GM19043 (cell line): ENCODE data around the gene SIRT1.
"Not testable (repeated sequence)": the region's sequence is repeated elsewhere in the genome, so short reads cannot be mapped to it uniquely, and the experiment has no call there.

Source experiments
- ATAC-seq: cut with Tn5 transposase; IDR thresholded peaks from one replicate; pipeline ENCODE4 v1.9.1; 2021; ENCODE audit warnings: low read depth; ENCODE audit not compliant: unreplicated experiment

SIRT1 gene

DNA sequence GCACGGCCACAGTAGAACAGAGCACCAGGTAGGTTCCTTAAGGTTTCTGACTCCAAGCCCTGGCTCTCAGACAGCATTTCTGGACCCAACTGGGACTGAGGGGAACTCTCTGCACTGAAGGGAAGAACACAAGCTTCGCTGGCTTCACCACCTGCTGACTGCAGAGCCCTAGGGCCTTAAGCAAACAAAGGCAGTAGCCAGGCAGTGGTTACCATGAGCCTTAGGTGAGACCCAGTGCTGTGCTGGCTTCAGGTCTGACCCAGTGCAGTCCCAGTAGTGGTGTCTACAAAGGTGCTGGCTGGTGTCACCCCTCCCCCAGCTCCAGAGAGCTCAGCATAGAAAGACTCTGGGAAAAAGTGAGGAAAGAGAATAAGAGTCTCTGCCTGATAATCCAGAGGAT is 59.5 kb downstream of the SIRT1 start:
- ATAC-seq, result no peak

DNA sequence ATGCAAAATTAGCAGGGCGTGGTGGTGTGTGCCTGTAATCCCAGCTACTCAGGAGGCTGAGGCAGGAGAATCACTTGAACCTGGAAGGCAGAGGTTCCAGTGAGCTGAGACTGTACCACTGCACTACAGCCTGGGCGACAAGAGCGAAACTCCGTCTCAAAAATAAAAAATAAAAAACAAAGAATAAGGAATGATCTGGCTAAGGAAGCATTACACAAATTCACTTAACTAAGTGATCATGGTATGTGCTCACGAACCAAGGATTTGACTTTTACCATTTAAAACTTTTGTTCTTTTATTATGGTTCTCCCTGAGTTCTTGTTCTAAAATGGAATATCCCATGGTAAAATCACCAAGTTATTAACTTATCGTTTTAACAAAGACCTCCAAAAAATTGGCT is 71.2 kb downstream of the SIRT1 start:
- ATAC-seq, result no peak

DNA sequence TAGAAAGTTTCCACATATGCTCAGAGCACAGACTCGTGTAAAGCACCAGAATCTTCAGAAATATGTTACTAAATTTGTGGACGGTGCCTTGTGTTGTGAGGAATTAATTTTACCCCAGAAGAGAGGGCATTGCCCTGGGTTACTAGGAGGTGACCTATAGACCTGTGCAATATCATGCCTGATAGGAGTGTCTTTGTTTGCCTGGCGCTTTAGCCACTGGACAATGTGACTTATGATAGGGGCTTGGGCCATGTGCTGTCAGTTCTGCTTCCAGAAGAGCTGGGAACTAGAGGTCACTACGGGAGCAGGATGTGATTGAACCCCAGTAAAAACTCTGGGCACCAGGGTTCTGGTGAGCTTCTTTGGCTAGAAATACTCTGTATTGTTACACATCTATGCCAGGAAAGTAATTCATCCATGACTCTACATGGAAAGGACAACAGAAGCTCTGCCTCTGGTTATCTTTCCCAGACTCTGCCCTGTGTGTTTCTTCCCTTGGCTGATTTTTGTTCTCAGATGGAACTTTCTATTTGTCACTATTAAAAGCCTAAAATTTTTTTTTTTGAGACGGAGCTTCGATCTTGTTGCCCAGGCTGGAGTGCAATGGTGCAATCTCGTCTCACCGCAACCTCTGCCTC is 75.5 kb downstream of the SIRT1 start:
- ATAC-seq, result no peak

- no peak for ATAC-seq
Observed at GRCh38 chr10:67965456-67965855, 81.0 kb downstream of the SIRT1 start.

DNA sequence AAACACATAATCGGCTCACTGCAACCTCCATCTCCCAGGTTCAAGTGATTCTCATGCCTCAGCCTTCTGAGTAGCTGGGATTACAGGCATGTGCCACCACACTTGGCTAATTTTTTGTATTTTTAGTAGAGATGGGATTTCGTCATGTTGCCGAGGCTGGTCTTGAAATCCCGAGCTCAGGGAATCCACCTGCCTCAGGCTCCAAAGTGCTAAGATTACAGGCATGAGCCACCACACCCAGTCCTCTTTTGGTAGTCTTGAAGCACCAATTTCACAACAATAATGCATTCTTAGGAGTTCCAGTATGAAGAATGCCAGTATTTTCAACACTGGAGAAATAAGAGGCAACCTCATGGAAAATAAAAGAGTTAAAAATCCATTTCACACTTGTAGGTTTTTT is 81.6 kb downstream of the SIRT1 start:
- not testable (repeated sequence) for ATAC-seq
